OCI-LY1 (cell line): ENCODE data around the gene LRIG1.

ENCODE experiments used
- H2AFZ ChIP-seq: fragments of 200-600 bp; sonication (generic), shearing (Covaris generic); 2 replicates; pipeline ENCODE4 v1.6.0; 2014; ENCODE audit warnings: antibody characterized with exemption, mild to moderate bottlenecking, low read length
- H3F3A ChIP-seq: fragments of 200-600 bp; sonication (generic), shearing (Covaris generic); 2 replicates; pipeline ENCODE4 v1.6.0; 2014; ENCODE audit warnings: mild to moderate bottlenecking, antibody characterized with exemption, low read length, moderate library complexity; ENCODE audit not compliant: insufficient read depth
- H3K27ac ChIP-seq: fragments of 200-600 bp; sonication (generic); 2 replicates; pipeline ENCODE4 v1.5.1; 2014; ENCODE audit warnings: low read length, mixed run types, mild to moderate bottlenecking, low read depth; ENCODE audit not compliant: poor library complexity, severe bottlenecking
- H3K27me3 ChIP-seq: fragments of 200-600 bp; sonication (generic); 2 replicates; pipeline ENCODE4 v1.6.0; 2014; ENCODE audit warnings: antibody characterized with exemption, mild to moderate bottlenecking, low read length, moderate library complexity; ENCODE audit not compliant: insufficient read depth
- H3K36me3 ChIP-seq: fragments of 200-600 bp; sonication (generic); 2 replicates; pipeline ENCODE4 v1.6.1; 2014; ENCODE audit warnings: mild to moderate bottlenecking, antibody characterized with exemption, low read length, moderate library complexity, mixed read lengths; ENCODE audit not compliant: insufficient read depth
- H3K4me1 ChIP-seq: fragments of 200-600 bp; sonication (generic); 2 replicates; pipeline ENCODE4 v1.5.1; 2014; ENCODE audit warnings: mild to moderate bottlenecking, low read length, moderate library complexity; ENCODE audit not compliant: insufficient read depth, severe bottlenecking
- H3K4me2 ChIP-seq: fragments of 200-600 bp; sonication (generic), shearing (Covaris generic); 2 replicates; pipeline ENCODE4 v1.6.1; 2014; ENCODE audit warnings: low read length
- H3K4me3 ChIP-seq: fragments of 200-600 bp; sonication (generic); 2 replicates; pipeline ENCODE4 v1.5.1; 2014; ENCODE audit warnings: low read length, low read depth, mild to moderate bottlenecking, mixed read lengths; ENCODE audit not compliant: poor library complexity, severe bottlenecking
- H3K79me2 ChIP-seq: fragments of 200-600 bp; shearing (Covaris generic); 2 replicates; pipeline ENCODE4 v1.6.1; 2016; ENCODE audit warnings: mixed run types, low read length, mixed read lengths; ENCODE audit not compliant: insufficient read depth
- H3K9ac ChIP-seq: fragments of 200-600 bp; sonication (generic), shearing (Covaris generic); 2 replicates; pipeline ENCODE4 v1.6.1; 2014; ENCODE audit warnings: mild to moderate bottlenecking, low read length, mixed read lengths
- H3K9me2 ChIP-seq: fragments of 200-600 bp; sonication (generic), shearing (Covaris generic); 2 replicates; pipeline ENCODE4 v1.6.1; 2014; ENCODE audit warnings: low read depth, mild to moderate bottlenecking, low read length, mixed read lengths
- H3K9me3 ChIP-seq: fragments of 200-600 bp; shearing (Covaris generic); 2 replicates; pipeline ENCODE4 v1.6.1; 2014; ENCODE audit warnings: low read length, mixed read lengths
- H4K20me1 ChIP-seq: fragments of 200-600 bp; sonication (generic), shearing (Covaris generic); 2 replicates; pipeline ENCODE4 v1.6.0; 2016; ENCODE audit warnings: mild to moderate bottlenecking, low read length; ENCODE audit not compliant: insufficient read depth
- EZH2 ChIP-seq: fragments of 200-600 bp; sonication (generic), shearing (Covaris generic); IDR thresholded peaks from 2 replicates; pipeline ENCODE4 v1.8.0; 2017; ENCODE audit warnings: borderline replicate concordance, mixed run types, mild to moderate bottlenecking, antibody characterized with exemption, low read length, moderate library complexity, mixed read lengths
- TF ChIP-seq, protein P1 (sequence below): fragments of 200-600 bp; sonication (generic), shearing (Covaris generic); IDR thresholded peaks from 2 replicates; pipeline ENCODE4 v1.5.1; 2017; ENCODE audit warnings: mild to moderate bottlenecking, antibody characterized with exemption, low read length, moderate library complexity, mixed read lengths

LRIG1 gene

GRCh38 chr3:66439666-66440344 is 61.0 kb downstream of the LRIG1 start:
- H3K9me3 ChIP-seq, result no peaks in the 10 kb centered on the region
- H3K4me3 ChIP-seq, result no peak overlapping the region
- no peaks in the 10 kb centered on the region for H3K27me3 ChIP-seq
- no peak overlapping the region for H3K4me2 ChIP-seq
- H4K20me1 ChIP-seq, result no peaks in the 10 kb centered on the region
- no peak overlapping the region for H3K27ac ChIP-seq
- H3F3A ChIP-seq, result no peaks in the 10 kb centered on the region
- H3K9me2 ChIP-seq, result no peaks in the 10 kb centered on the region
- H3K36me3 ChIP-seq, result no peaks in the 10 kb centered on the region
- no peak overlapping the region for H2AFZ ChIP-seq
- H3K9ac ChIP-seq, result no peak overlapping the region
- no peak for TF ChIP-seq EZH2
- TF ChIP-seq, protein P1, sequence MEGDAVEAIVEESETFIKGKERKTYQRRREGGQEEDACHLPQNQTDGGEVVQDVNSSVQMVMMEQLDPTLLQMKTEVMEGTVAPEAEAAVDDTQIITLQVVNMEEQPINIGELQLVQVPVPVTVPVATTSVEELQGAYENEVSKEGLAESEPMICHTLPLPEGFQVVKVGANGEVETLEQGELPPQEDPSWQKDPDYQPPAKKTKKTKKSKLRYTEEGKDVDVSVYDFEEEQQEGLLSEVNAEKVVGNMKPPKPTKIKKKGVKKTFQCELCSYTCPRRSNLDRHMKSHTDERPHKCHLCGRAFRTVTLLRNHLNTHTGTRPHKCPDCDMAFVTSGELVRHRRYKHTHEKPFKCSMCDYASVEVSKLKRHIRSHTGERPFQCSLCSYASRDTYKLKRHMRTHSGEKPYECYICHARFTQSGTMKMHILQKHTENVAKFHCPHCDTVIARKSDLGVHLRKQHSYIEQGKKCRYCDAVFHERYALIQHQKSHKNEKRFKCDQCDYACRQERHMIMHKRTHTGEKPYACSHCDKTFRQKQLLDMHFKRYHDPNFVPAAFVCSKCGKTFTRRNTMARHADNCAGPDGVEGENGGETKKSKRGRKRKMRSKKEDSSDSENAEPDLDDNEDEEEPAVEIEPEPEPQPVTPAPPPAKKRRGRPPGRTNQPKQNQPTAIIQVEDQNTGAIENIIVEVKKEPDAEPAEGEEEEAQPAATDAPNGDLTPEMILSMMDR, result no peak
- no peaks in the 10 kb centered on the region for H3K79me2 ChIP-seq
- H3K4me1 ChIP-seq, result no peaks in the 10 kb centered on the region

- Histone ChIP-seq H3K9me3 (no peaks in the 10 kb centered on the region), H4K20me1 (no peaks in the 10 kb centered on the region), H3K36me3 (no peaks in the 10 kb centered on the region), H3K79me2 (no peaks in the 10 kb centered on the region), H3K27ac (no peak overlapping the region), H2AFZ (no peak overlapping the region), H3K27me3 (no peaks in the 10 kb centered on the region), H3K9ac (no peak overlapping the region), H3K4me3 (no peak overlapping the region), H3K9me2 (no peaks in the 10 kb centered on the region), H3K4me2 (no peak overlapping the region), H3K4me1 (no peaks in the 10 kb centered on the region), H3F3A (no peaks in the 10 kb centered on the region)
- TF ChIP-seq, protein P1, result no peak
- TF ChIP-seq EZH2, result no peak
Measured at GRCh38 chr3:66438046-66438445, 62.8 kb downstream of the LRIG1 start.

DNA sequence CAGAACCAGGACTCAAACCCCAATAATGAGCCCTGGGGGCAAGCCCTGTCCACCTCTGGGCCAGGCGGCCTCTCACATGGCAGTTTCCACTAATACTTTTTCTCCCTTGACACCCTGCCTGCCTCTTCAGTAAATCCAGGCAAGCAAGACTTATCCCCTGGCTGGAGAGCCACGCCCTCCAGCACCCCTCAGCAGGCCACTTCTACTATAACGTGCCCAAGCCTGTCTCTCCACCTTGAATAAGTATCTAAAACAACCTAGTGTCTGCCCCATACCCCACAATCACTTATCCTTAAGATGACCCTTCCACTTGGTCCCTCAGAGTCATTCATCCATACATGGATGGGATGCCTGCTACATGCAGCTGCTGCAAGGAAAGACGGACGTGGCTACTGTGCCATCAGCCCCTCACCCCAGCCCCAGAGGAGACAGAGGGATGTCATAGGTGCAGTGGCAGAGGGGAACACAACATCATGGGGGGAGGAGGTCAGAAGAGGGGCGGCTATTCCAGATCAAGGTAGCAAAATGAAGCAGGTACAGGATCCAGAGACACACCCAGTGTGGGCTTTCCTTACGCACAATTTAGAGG is 63.4 kb downstream of the LRIG1 start:
- no peak overlapping the region for H3K9ac ChIP-seq

More for the DNA sequence above, 63.4 kb downstream of the LRIG1 start:
- H3K36me3 ChIP-seq, result no peaks in the 10 kb centered on the region
- no peaks in the 10 kb centered on the region for H3K9me3 ChIP-seq
- no peaks in the 10 kb centered on the region for H3K9me2 ChIP-seq
- no peaks in the 10 kb centered on the region for H3F3A ChIP-seq
- H3K27ac ChIP-seq, result no peak overlapping the region
- no peaks in the 10 kb centered on the region for H3K27me3 ChIP-seq
- no peak overlapping the region for H2AFZ ChIP-seq
- TF ChIP-seq EZH2, result no peak
- TF ChIP-seq, protein P1, result no peak
- no peaks in the 10 kb centered on the region for H3K4me1 ChIP-seq
- no peak overlapping the region for H3K4me2 ChIP-seq
- H3K79me2 ChIP-seq, result no peaks in the 10 kb centered on the region
- H4K20me1 ChIP-seq, result no peaks in the 10 kb centered on the region
- no peak overlapping the region for H3K4me3 ChIP-seq
